Endodermal cell (in vitro differentiated cells): ENCODE results near the gene SLC5A9. TPM values are rescaled to one million over a fixed set of nuclear protein-coding genes. Genes with fewer than 3 reads are reported as not detected.

Source experiments
- DNase-seq: peaks from one replicate; pipeline ENCODE4 v3.0.0-alpha.2; 2017
- H3K27ac ChIP-seq: 2 replicates; pipeline ENCODE4 v1.5.1; 2013; ENCODE audit warnings: mild to moderate bottlenecking, low read depth, low read length, moderate library complexity
- H3K27me3 ChIP-seq: 2 replicates; pipeline ENCODE4 v1.6.1; 2013; ENCODE audit warnings: mild to moderate bottlenecking, low read length, moderate library complexity; ENCODE audit not compliant: insufficient read depth, control insufficient read depth, poor library complexity, severe bottlenecking
- H3K36me3 ChIP-seq: 2 replicates; pipeline ENCODE4 v1.7.0; 2013; ENCODE audit warnings: mild to moderate bottlenecking, low read length, moderate library complexity; ENCODE audit not compliant: control insufficient read depth, insufficient read depth
- H3K4me1 ChIP-seq: one replicate; pipeline ENCODE4 v1.7.0; 2013; ENCODE audit warnings: low read length; ENCODE audit not compliant: control insufficient read depth, insufficient read depth
- H3K4me3 ChIP-seq: 2 replicates; pipeline ENCODE4 v1.5.1; 2013; ENCODE audit warnings: mild to moderate bottlenecking, low read length, moderate library complexity
- H3K9ac ChIP-seq: 2 replicates; pipeline ENCODE4 v1.6.1; 2013; ENCODE audit warnings: mild to moderate bottlenecking, low read length, moderate library complexity; ENCODE audit not compliant: poor library complexity, severe bottlenecking; ENCODE audit errors: extremely low read depth
- H3K9me3 ChIP-seq: 2 replicates; pipeline ENCODE4 v1.6.1; 2013; ENCODE audit warnings: mild to moderate bottlenecking, low read length, moderate library complexity; ENCODE audit not compliant: control insufficient read depth
- H3K27ac Mint-ChIP-seq: 2 replicates; pipeline ENCODE4 v1.8.0; 2020; ENCODE audit warnings: mixed read lengths
- H3K27me3 Mint-ChIP-seq: 2 replicates; pipeline ENCODE4 v1.8.0; 2021; ENCODE audit warnings: mild to moderate bottlenecking, mixed read lengths; ENCODE audit not compliant: insufficient read depth
- H3K36me3 Mint-ChIP-seq: 2 replicates; pipeline ENCODE4 v1.8.0; 2020; ENCODE audit warnings: low read depth, mixed read lengths
- H3K4me1 Mint-ChIP-seq: 2 replicates; pipeline ENCODE4 v1.8.0; 2020; ENCODE audit warnings: mixed read lengths
- H3K4me3 Mint-ChIP-seq: 2 replicates; pipeline ENCODE4 v1.8.0; 2020; ENCODE audit warnings: mild to moderate bottlenecking, moderate library complexity, mixed read lengths
- H3K9me3 Mint-ChIP-seq: 2 replicates; pipeline ENCODE4 v1.8.0; 2020; ENCODE audit warnings: mild to moderate bottlenecking, mixed read lengths
- CTCF ChIP-seq: fragments of 200-600 bp; sonication (generic); conservative IDR thresholded peaks from 2 replicates; pipeline ENCODE4 v1.5.0; 2021; ENCODE audit warnings: antibody characterized with exemption, mild to moderate bottlenecking
- WGBS, 2 experiments: methylation state at CpG; one replicate each; pipeline versions ENCODE4 v1.1.5 to v1.1.7; 2013; ENCODE audit warnings: missing lambda C conversion rate in 2 of 2, mixed read lengths in 1 of 2; ENCODE audit not compliant: insufficient coverage in 1 of 2, insufficient read length in 1 of 2; 5-methylcytosine and 5-hydroxymethylcytosine counted together
- total RNA-seq, 2 donors: library from RNA; stranded (reverse); fragmentation: NEBNext Ultra II Directional in 1 of 2; extraction: Animal tissue kit (Norgen Biotek cat#: 25700) in 1 of 2; gene quantifications; 2 replicates in 1 of 2; 3 replicates in 1 of 2; pipeline ENCODE4 v1.2.1, GENCODE V29; 2021

SLC5A9 gene
- total RNA-seq, 2 donors from 2014 or later: 52.4 to 114 TPM

- no peaks in the 10 kb centered on the region for H3K9me3 Mint-ChIP-seq
- peak; percentile 88 for DNase-seq
- peaks cover 22% of the 10 kb centered on the region for H3K36me3 Mint-ChIP-seq
- H3K4me3 Mint-ChIP-seq: no peak overlapping the region
- WGBS, 2 experiments: 42 to 49% methylated on average over 4 to 7 of the region's 7 CpGs
- H3K27me3 Mint-ChIP-seq: no peaks in the 10 kb centered on the region
- Histone ChIP-seq H3K9me3 (no peaks in the 10 kb centered on the region), H3K27me3 (no peaks in the 10 kb centered on the region), H3K9ac (no peak overlapping the region), H3K4me1 (peaks cover 5% of the 10 kb centered on the region), H3K27ac (no peak overlapping the region), H3K4me3 (no peak overlapping the region), H3K36me3 (peaks cover 11% of the 10 kb centered on the region)
- H3K4me1 Mint-ChIP-seq: peaks cover 46% of the 10 kb centered on the region
- no peak overlapping the region for H3K27ac Mint-ChIP-seq
- peak; percentile 89 for TF ChIP-seq CTCF
These were observed 20.3 kb upstream of the SLC5A9 start for GRCh38 chr1:48202030-48202752.

GRCh38 chr1:48203287-48203900 is 19.1 kb upstream of the SLC5A9 start:
- Histone ChIP-seq H3K36me3 (peaks cover 17% of the 10 kb centered on the region), H3K27me3 (no peaks in the 10 kb centered on the region), H3K9me3 (no peaks in the 10 kb centered on the region), H3K4me3 (no peak overlapping the region), H3K9ac (no peak overlapping the region), H3K27ac (no peak overlapping the region), H3K4me1 (peaks cover 6% of the 10 kb centered on the region)
- no peak overlapping the region for H3K4me3 Mint-ChIP-seq
- DNase-seq: peak; percentile 55
- H3K9me3 Mint-ChIP-seq: no peaks in the 10 kb centered on the region
- H3K27me3 Mint-ChIP-seq: no peaks in the 10 kb centered on the region
- H3K27ac Mint-ChIP-seq: no peak overlapping the region
- peaks cover 23% of the 10 kb centered on the region for H3K36me3 Mint-ChIP-seq
- 77 to 83% methylated on average over 2 of the region's 3 CpGs for WGBS, 2 experiments
- peak; percentile 78 for TF ChIP-seq CTCF
- H3K4me1 Mint-ChIP-seq: peaks cover 56% of the 10 kb centered on the region

- DNase-seq: no peak
- peaks cover 12% of the 10 kb centered on the region for H3K36me3 ChIP-seq
- H3K4me3 ChIP-seq: no peak overlapping the region
- H3K36me3 Mint-ChIP-seq: peaks cover 19% of the 10 kb centered on the region
- no peak for TF ChIP-seq CTCF
- WGBS, 2 experiments: 92 to 95% methylated on average over 4 to 5 of the region's 5 CpGs
- no peaks in the 10 kb centered on the region for H3K9me3 Mint-ChIP-seq
- no peak overlapping the region for H3K27ac ChIP-seq
- no peak overlapping the region for H3K27ac Mint-ChIP-seq
- no peak overlapping the region for H3K4me3 Mint-ChIP-seq
- H3K4me1 Mint-ChIP-seq: peaks cover 62% of the 10 kb centered on the region
- H3K9ac ChIP-seq: no peak overlapping the region
- H3K9me3 ChIP-seq: no peaks in the 10 kb centered on the region
- peaks cover 3% of the 10 kb centered on the region for H3K4me1 ChIP-seq
- no peaks in the 10 kb centered on the region for H3K27me3 ChIP-seq
- H3K27me3 Mint-ChIP-seq: no peaks in the 10 kb centered on the region
These were observed 17.0 kb upstream of the SLC5A9 start for GRCh38 chr1:48205522-48205921.
